Neutrophil (primary cell): ENCODE data around the gene EDEM1.
A peak's percentile ranks its signal among the peaks of the same experiment; 100 is the strongest.

ENCODE experiments used
- H3K27ac ChIP-seq: fragments of 200-600 bp; sonication (generic); 2 replicates; pipeline ENCODE4 v1.5.1; 2016; ENCODE audit warnings: mild to moderate bottlenecking, moderate library complexity
- H3K27me3 ChIP-seq: fragments of 200-600 bp; sonication (generic); 2 replicates; pipeline ENCODE4 v1.6.0; 2016; ENCODE audit warnings: mild to moderate bottlenecking
- H3K36me3 ChIP-seq: fragments of 200-600 bp; sonication (generic); 2 replicates; pipeline ENCODE4 v1.5.1; 2017
- H3K4me1 ChIP-seq, 2 experiments: fragments of 200-600 bp in 1 of 2; sonication (generic) in 1 of 2; 1 replicate in 1 of 2; 2 replicates in 1 of 2; pipeline versions ENCODE4 v1.5.1 to v1.6.1; 2013 to 2016; ENCODE audit warnings: low read depth in 1 of 2, low read length in 1 of 2, mild to moderate bottlenecking in 1 of 2, moderate library complexity in 1 of 2; ENCODE audit not compliant: control insufficient read depth in 1 of 2, insufficient read depth in 1 of 2
- H3K4me3 ChIP-seq, 2 experiments: fragments of 200-600 bp in 1 of 2; sonication (generic) in 1 of 2; 1 replicate in 1 of 2; 2 replicates in 1 of 2; pipeline ENCODE4 v1.5.1; 2013 to 2016; ENCODE audit warnings: low read depth in 1 of 2, low read length in 1 of 2, mild to moderate bottlenecking in 1 of 2, moderate library complexity in 1 of 2
- H3K9me3 ChIP-seq: fragments of 200-600 bp; sonication (generic); 2 replicates; pipeline ENCODE4 v1.5.1; 2016
- TF ChIP-seq, protein P1 (sequence below): fragments of 200-600 bp; sonication (generic); IDR thresholded peaks from 2 replicates; pipeline ENCODE4 v1.5.1; 2016; ENCODE audit warnings: antibody characterized with exemption

The EDEM1 gene

DNA sequence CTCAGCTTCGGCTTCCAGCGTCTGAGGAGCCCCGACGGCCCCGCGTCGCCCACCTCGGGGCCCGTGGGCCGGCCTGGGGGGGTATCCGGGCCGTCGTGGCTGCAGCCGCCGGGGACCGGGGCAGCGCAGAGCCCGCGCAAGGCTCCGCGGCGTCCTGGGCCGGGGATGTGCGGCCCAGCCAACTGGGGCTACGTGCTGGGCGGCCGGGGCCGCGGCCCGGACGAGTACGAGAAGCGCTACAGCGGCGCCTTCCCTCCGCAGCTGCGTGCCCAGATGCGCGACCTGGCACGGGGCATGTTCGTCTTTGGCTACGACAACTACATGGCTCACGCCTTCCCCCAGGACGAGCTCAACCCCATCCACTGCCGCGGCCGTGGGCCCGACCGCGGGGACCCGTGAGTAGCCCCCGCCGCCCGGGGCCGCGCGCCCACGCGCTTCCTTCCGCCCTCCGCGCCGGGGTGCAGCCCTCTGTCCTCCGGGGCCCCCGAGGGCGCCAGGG is 462 bp downstream of the EDEM1 start:
- no peaks in the 10 kb centered on the region for H3K9me3 ChIP-seq
- no peaks in the 10 kb centered on the region for H3K27me3 ChIP-seq
- H3K4me1 ChIP-seq: peaks cover 88 to 92% of the 10 kb centered on the region in 2 experiments
- no peaks in the 10 kb centered on the region for H3K36me3 ChIP-seq
- peak overlapping the region; percentile 90 to 97 for H3K4me3 ChIP-seq
- peak overlapping the region; percentile 99 for H3K27ac ChIP-seq
- TF ChIP-seq, protein P1, sequence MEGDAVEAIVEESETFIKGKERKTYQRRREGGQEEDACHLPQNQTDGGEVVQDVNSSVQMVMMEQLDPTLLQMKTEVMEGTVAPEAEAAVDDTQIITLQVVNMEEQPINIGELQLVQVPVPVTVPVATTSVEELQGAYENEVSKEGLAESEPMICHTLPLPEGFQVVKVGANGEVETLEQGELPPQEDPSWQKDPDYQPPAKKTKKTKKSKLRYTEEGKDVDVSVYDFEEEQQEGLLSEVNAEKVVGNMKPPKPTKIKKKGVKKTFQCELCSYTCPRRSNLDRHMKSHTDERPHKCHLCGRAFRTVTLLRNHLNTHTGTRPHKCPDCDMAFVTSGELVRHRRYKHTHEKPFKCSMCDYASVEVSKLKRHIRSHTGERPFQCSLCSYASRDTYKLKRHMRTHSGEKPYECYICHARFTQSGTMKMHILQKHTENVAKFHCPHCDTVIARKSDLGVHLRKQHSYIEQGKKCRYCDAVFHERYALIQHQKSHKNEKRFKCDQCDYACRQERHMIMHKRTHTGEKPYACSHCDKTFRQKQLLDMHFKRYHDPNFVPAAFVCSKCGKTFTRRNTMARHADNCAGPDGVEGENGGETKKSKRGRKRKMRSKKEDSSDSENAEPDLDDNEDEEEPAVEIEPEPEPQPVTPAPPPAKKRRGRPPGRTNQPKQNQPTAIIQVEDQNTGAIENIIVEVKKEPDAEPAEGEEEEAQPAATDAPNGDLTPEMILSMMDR: no peak

DNA sequence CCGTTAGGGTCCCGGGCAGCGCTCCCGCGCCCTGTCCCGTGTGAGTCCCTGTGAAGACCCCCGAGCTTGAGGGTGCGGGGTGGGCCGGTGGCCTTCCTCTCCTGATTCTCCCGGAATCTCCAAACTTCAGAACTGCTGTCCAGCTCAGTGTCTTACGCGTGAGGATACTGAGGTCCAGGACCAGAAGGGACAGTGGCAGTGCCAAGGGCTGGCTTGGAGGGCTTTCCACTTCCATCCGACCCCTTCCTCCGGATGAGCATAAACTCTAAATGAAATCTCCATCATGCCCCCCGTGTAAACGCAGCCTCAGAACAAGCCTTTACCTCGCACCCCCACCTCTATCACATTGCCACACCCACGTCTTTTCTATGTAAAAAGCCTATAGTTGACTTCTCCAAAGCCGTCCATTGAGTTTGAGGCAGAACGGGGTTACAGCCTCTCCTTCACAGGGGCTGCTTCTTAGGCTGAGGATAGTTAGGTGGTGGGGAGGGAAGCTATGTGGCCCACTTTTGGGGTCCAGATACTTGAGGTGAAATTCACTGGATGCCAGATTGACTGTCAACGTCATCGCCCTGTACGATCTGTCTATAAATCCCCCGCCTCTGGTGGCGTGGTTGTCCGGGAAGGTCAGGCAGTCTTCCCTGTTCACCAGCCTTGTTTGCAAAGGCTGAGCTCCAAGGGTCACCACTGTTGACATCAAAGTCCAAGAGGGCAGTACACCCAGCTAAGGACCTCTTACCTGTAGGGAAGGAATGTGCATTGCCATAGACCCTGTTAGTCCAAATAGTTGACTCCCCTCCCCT is 1.1 kb downstream of the EDEM1 start:
- H3K9me3 ChIP-seq: no peaks in the 10 kb centered on the region
- TF ChIP-seq, protein P1: no peak
- peaks cover 86 to 89% of the 10 kb centered on the region in 2 experiments for H3K4me1 ChIP-seq
- peak overlapping the region; percentile 90 to 97 for H3K4me3 ChIP-seq
- H3K27ac ChIP-seq: peak overlapping the region; percentile 99
- H3K27me3 ChIP-seq: no peaks in the 10 kb centered on the region
- no peaks in the 10 kb centered on the region for H3K36me3 ChIP-seq

DNA sequence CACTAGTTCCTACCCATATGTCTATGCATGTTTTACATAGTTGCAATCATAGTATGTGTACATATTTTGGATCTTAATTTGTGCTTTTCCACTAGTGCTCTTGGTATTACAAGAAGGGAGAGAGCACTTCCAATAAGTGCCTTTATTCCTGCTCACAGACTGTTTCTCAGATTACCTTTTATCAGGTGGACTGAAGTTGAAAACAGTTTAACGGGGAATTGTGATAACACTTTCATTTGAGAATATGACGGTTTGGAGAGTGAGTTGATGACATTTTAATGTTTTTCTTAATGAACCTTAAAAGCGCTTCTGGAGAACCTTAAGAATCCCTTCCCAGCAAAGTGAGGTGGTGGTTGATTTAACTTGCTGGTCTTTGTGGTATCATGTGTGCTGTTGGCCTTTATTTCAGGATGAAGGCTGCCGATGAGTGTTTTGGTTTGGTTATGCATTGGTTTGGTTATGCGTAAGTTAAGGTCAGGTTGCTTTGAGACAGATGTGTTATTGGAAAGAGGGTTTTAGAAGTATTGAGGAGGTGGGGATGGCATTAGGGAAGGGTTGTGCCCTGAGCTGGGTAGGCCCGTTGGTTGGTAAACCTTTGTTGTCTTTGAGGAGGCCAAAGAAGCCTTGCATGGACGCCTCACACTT is 2.8 kb downstream of the EDEM1 start:
- H3K36me3 ChIP-seq: no peaks in the 10 kb centered on the region
- no peaks in the 10 kb centered on the region for H3K9me3 ChIP-seq
- no peaks in the 10 kb centered on the region for H3K27me3 ChIP-seq
- peak overlapping the region; percentile 57 for H3K27ac ChIP-seq
- peaks cover 86 to 88% of the 10 kb centered on the region in 2 experiments for H3K4me1 ChIP-seq
- TF ChIP-seq, protein P1: no peak
- peak overlapping the region; percentile 12 to 90 for H3K4me3 ChIP-seq

DNA sequence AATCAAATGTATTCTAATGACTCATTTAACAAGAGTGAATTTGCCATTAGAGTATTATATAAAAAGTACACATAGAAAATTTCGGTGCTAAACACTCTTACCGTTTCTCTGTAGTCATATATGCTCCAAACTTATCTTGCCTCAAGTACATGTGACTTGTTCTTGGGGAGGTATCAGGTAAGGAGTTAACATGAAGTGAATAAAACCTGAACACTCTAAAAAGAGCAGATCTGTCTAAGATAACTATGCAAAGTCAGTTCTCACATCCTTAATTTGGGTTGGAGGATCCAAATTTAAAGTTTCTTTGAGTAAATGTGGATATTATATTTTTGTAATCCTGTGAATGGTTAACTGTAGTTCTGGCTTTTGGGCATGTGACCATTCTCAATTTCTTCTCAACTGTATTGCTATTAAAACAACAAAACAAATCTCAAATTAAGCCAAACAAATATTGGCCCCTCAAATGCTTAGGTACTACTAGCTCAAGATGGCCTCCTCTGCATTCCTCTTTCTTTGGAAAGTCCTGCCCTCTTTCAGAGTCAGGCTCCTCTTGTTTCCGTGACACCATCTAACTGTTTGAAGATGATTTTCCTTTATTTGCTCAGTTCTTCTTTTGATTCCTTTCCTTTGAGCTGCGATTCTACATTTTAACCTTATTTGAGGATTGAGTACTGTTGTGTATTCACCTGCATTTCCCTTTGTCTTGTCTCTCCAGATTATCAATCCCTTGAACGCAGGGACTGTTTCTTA is 4.2 kb downstream of the EDEM1 start:
- no peaks in the 10 kb centered on the region for H3K27me3 ChIP-seq
- TF ChIP-seq, protein P1: no peak
- peak overlapping the region; percentile 65 for H3K27ac ChIP-seq
- H3K9me3 ChIP-seq: no peaks in the 10 kb centered on the region
- H3K4me3 ChIP-seq: no peak overlapping the region
- peaks cover 86 to 87% of the 10 kb centered on the region in 2 experiments for H3K4me1 ChIP-seq
- H3K36me3 ChIP-seq: no peaks in the 10 kb centered on the region

DNA sequence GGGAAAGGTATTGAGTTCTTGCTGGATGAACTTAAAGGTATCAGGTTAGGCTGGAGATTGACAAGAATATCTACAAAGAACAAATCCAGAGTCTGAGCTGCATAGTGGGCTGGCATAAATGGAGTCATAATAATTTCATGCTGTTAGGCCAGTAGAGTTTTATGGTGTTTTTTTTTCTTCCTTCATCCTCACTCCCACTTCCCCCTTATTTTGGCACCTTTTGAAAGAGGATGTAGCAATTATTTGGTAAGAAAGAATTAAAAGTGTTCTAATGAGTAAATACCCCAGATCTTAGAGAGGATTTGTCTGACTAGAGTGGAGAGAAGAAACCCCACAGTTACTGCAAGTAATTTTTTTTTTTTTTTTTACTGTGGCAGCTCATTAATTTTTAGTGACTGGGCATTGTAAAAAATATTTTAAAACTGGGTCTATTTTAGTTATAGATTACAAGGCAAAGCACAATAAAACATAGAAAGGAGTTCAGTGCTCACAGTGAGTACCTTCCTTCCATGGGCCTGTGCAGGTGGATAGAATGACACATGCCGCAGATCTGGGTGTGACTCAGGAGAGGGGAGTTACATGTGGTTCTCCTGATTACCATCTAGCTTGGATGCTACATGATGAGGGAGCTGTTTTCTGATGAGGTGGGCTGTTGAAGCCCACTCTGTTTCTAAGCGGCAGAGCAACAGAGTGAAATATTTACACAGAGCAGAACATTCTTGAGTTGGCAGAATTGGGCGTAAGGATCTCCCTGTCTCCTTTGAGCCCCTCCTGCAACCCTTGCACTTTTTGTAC is 5.3 kb downstream of the EDEM1 start:
- peak overlapping the region; percentile 65 for H3K27ac ChIP-seq
- H3K36me3 ChIP-seq: no peaks in the 10 kb centered on the region
- H3K27me3 ChIP-seq: no peaks in the 10 kb centered on the region
- peaks cover 89 to 92% of the 10 kb centered on the region in 2 experiments for H3K4me1 ChIP-seq
- no peak overlapping the region for H3K4me3 ChIP-seq
- H3K9me3 ChIP-seq: no peaks in the 10 kb centered on the region
- TF ChIP-seq, protein P1: no peak
